H1 (cell line): ENCODE measurements around the gene SERPINE2.

Source experiments
- CEBPB ChIP-seq: IDR thresholded peaks from 2 replicates; pipeline ENCODE4 v1.6.1; 2012; ENCODE audit warnings: low read depth, low read length
- CTCF ChIP-seq, 3 experiments: IDR thresholded peaks; 1 replicate in 2 of 3; 2 replicates in 1 of 3; pipeline versions ENCODE4 v1.5.1 to v1.6.1; 2011; ENCODE audit warnings: low read length in 3 of 3, mild to moderate bottlenecking in 3 of 3, inconsistent platforms in 2 of 3, low read depth in 1 of 3, moderate library complexity in 1 of 3; ENCODE audit not compliant: insufficient read depth in 1 of 3; ENCODE audit errors: control extremely low read depth in 1 of 3
- KDM5A ChIP-seq: fragments of 200-600 bp; IDR thresholded peaks from 2 replicates; pipeline ENCODE4 v1.7.1; 2012; ENCODE audit warnings: mild to moderate bottlenecking, low read length, inconsistent platforms, mixed read lengths
- MAX ChIP-seq: IDR thresholded peaks from 2 replicates; pipeline ENCODE4 v1.6.1; 2012; ENCODE audit warnings: inconsistent platforms
- PHF8 ChIP-seq: fragments of 200-600 bp; sonication (generic); conservative IDR thresholded peaks from 2 replicates; pipeline ENCODE4 v1.7.1; 2012; ENCODE audit warnings: low read depth, mild to moderate bottlenecking, inconsistent platforms, low read length, moderate library complexity
- POLR2AphosphoS5 ChIP-seq: IDR thresholded peaks from 2 replicates; pipeline ENCODE4 v1.6.1; 2011; ENCODE audit warnings: low read depth, low read length
- SP1 ChIP-seq: IDR thresholded peaks from 2 replicates; pipeline ENCODE4 v1.6.1; 2011; ENCODE audit warnings: low read depth, low read length
- SP2 ChIP-seq: IDR thresholded peaks from 2 replicates; pipeline ENCODE4 v1.6.1; 2012; ENCODE audit warnings: mild to moderate bottlenecking, low read length, inconsistent platforms
- SRF ChIP-seq: IDR thresholded peaks from 2 replicates; pipeline ENCODE4 v1.6.1; 2011; ENCODE audit warnings: mild to moderate bottlenecking, low read depth, low read length, moderate library complexity
- TAF1 ChIP-seq: IDR thresholded peaks from 2 replicates; pipeline ENCODE4 v1.6.1; 2011; ENCODE audit warnings: mild to moderate bottlenecking, low read depth, low read length
- USF2 ChIP-seq: IDR thresholded peaks from 2 replicates; pipeline ENCODE4 v1.6.1; 2011; ENCODE audit warnings: low read length, improper control_type of control experiment
- YY1 ChIP-seq: IDR thresholded peaks from 2 replicates; pipeline ENCODE4 v1.6.1; 2011; ENCODE audit warnings: low read depth, mild to moderate bottlenecking, low read length

GRCh38 chr2:224032283-224032682 lies 6.8 kb downstream of the SERPINE2 start:
- TF ChIP-seq POLR2AphosphoS5: no peak
- no peak for TF ChIP-seq SRF
- TF ChIP-seq SP2: no peak
- no peak for TF ChIP-seq CTCF (IDR thresholded peaks at IDR 0.05; ENCODE audit: control extremely low read depth in 1 of 3, insufficient read depth in 1 of 3, low read depth in 1 of 3, low read length in 3 of 3)
- TF ChIP-seq MAX: no peak
- no peak for TF ChIP-seq PHF8
- no peak for TF ChIP-seq USF2
- TF ChIP-seq TAF1: no peak
- TF ChIP-seq SP1: no peak
- no peak for TF ChIP-seq KDM5A
- TF ChIP-seq YY1: no peak
- no peak for TF ChIP-seq CEBPB
